BLaER1 treated with 17β-estradiol and CSF1 and Interleukin-3, amounts not matched to agents 10 nM and 100 nM (cell line): ENCODE data around the gene GRK4.
"Not testable (repeated sequence)": the region's sequence is repeated elsewhere in the genome, so short reads cannot be mapped to it uniquely, and the experiment has no call there.

Experiments
- H3K27ac ChIP-seq, 11 experiments: shearing (Covaris generic); formaldehyde crosslinking; 2 replicates each; pipeline ENCODE4 v1.8.1; 2022
- H3K27me3 ChIP-seq, 11 experiments: shearing (Covaris generic); formaldehyde crosslinking; 2 replicates each; pipeline ENCODE4 v1.8.1; 2022
- H3K36me3 ChIP-seq, 11 experiments: shearing (Covaris generic); formaldehyde crosslinking; 2 replicates each; pipeline ENCODE4 v1.8.1; 2022
- H3K4me1 ChIP-seq, 10 experiments: shearing (Covaris generic); formaldehyde crosslinking; 2 replicates each; pipeline ENCODE4 v1.8.1; 2022
- H3K4me2 ChIP-seq, 11 experiments: shearing (Covaris generic); formaldehyde crosslinking; 2 replicates each; pipeline ENCODE4 v1.8.1; 2022
- H3K4me3 ChIP-seq, 10 experiments: shearing (Covaris generic); formaldehyde crosslinking; 2 replicates each; pipeline ENCODE4 v1.8.1; 2022
- H3K9ac ChIP-seq, 11 experiments: shearing (Covaris generic); formaldehyde crosslinking; 2 replicates each; pipeline ENCODE4 v1.8.1; 2022
- H3K9me3 ChIP-seq, 11 experiments: shearing (Covaris generic); formaldehyde crosslinking; replicated peaks in 1 of 11; 2 replicates each; pipeline ENCODE4 v1.8.1; 2022
- H4K20me1 ChIP-seq, 11 experiments: shearing (Covaris generic); formaldehyde crosslinking; 2 replicates each; pipeline ENCODE4 v1.8.1; 2022
- Cebpa-rat ChIP-seq, 11 experiments: shearing (Covaris generic); IDR thresholded peaks; 2 replicates each; pipeline ENCODE4 v1.8.1; 2022

The GRK4 gene

GRCh38 chr4:2937146-2937857 lies 26.1 kb upstream of the GRK4 start:
- Histone ChIP-seq H3K9ac (peak overlapping the region in 9 of 11 experiments; percentile 11 to 95 (median 88); a peak in 10 of 22 replicates), H3K4me3 (no peak overlapping the region)

GRCh38 chr4:2937986-2938385 lies 25.4 kb upstream of the GRK4 start:
- H3K4me1 ChIP-seq: peaks cover 36 to 66% (median 46%) of the 10 kb centered on the region in 10 experiments
- H3K9me3 ChIP-seq: no peaks in the 10 kb centered on the region
- H3K36me3 ChIP-seq: peaks cover 57 to 69% (median 62%) of the 10 kb centered on the region in 11 experiments
- H3K27me3 ChIP-seq: no peaks in the 10 kb centered on the region
- H3K27ac ChIP-seq: no peak overlapping the region
- peak overlapping the region in 4 of 11 experiments; percentile 11 to 95 (median 93); a peak in 2 of 22 replicates for H3K9ac ChIP-seq
- no peak overlapping the region for H3K4me3 ChIP-seq
- TF ChIP-seq Cebpa-rat (IDR thresholded peaks at IDR 0.05): no peak
- H3K4me2 ChIP-seq: peak overlapping the region in 9 of 11 experiments; percentile 4 to 99 (median 96); a peak in 15 of 22 replicates
- H4K20me1 ChIP-seq: peaks cover 14 to 91% (median 81%) of the 10 kb centered on the region in 11 experiments; a peak in 21 of 22 replicates

More at GRCh38 chr4:2937146-2937857, 26.1 kb upstream of the GRK4 start:
- Histone ChIP-seq H3K27me3 (no peaks in the 10 kb centered on the region), H4K20me1 (peaks cover 14 to 91% (median 75%) of the 10 kb centered on the region in 11 experiments; a peak in 21 of 22 replicates), H3K4me1 (peaks cover 39 to 66% (median 50%) of the 10 kb centered on the region in 10 experiments), H3K36me3 (peaks cover 51 to 62% (median 55%) of the 10 kb centered on the region in 11 experiments), H3K27ac (peak overlapping the region in 1 of 11 experiments; percentile 14; a peak in 1 of 22 replicates), H3K9me3 (no peaks in the 10 kb centered on the region), H3K4me2 (peak overlapping the region; percentile 88 to 99 (median 96))
- no peak for TF ChIP-seq Cebpa-rat (IDR thresholded peaks at IDR 0.05)

GRCh38 chr4:2938411-2938810 lies 25.0 kb upstream of the GRK4 start:
- not testable (repeated sequence) for H3K9me3 ChIP-seq, H3K27ac ChIP-seq, H3K4me3 ChIP-seq, H3K27me3 ChIP-seq
- H4K20me1 ChIP-seq: peaks cover 14 to 91% (median 84%) of the 10 kb centered on the region in 11 experiments; a peak in 21 of 22 replicates
- peaks cover 36 to 66% (median 45%) of the 10 kb centered on the region in 10 experiments for H3K4me1 ChIP-seq
- 0 out of 22 replicates have a peak overlapping the region, but pooled peaks of 1 of the 11 experiments have one; percentile 18 for H3K9ac ChIP-seq
- H3K4me2 ChIP-seq: 0 out of 22 replicates have a peak overlapping the region, but pooled peaks of 3 of the 11 experiments have one; percentile 4 to 99 (median 19)
- peaks cover 62 to 73% (median 66%) of the 10 kb centered on the region in 11 experiments for H3K36me3 ChIP-seq

- Histone ChIP-seq H4K20me1 (peaks cover 14 to 91% (median 87%) of the 10 kb centered on the region in 11 experiments; a peak in 21 of 22 replicates), H3K9ac (peak overlapping the region in 5 of 11 experiments; percentile 0 to 21 (median 14); a peak in 4 of 22 replicates), H3K36me3 (peaks cover 67 to 78% (median 71%) of the 10 kb centered on the region in 11 experiments), H3K4me2 (0 out of 22 replicates have a peak overlapping the region, but pooled peaks of 1 of the 11 experiments have one; percentile 19), H3K4me1 (peaks cover 31 to 64% (median 41%) of the 10 kb centered on the region in 10 experiments), H3K27me3 (no peaks in the 10 kb centered on the region), H3K4me3 (no peak overlapping the region), H3K9me3 (no peaks in the 10 kb centered on the region), H3K27ac (no peak overlapping the region)
- no peak for TF ChIP-seq Cebpa-rat (IDR thresholded peaks at IDR 0.05)
Measured at GRCh38 chr4:2938906-2939305, 24.5 kb upstream of the GRK4 start.

- H3K4me2 ChIP-seq: no peak overlapping the region
- no peak overlapping the region for H3K4me3 ChIP-seq
- no peaks in the 10 kb centered on the region for H3K27me3 ChIP-seq
- no peak for TF ChIP-seq Cebpa-rat (IDR thresholded peaks at IDR 0.05)
- peaks cover 30 to 64% (median 40%) of the 10 kb centered on the region in 10 experiments for H3K4me1 ChIP-seq
- no peak overlapping the region for H3K27ac ChIP-seq
- peak overlapping the region in 2 of 11 experiments; percentile 7 to 37; a peak in 5 of 22 replicates for H3K9ac ChIP-seq
- H4K20me1 ChIP-seq: peaks cover 14 to 98% (median 94%) of the 10 kb centered on the region in 11 experiments; a peak in 21 of 22 replicates
- H3K9me3 ChIP-seq: no peaks in the 10 kb centered on the region
- H3K36me3 ChIP-seq: peaks cover 73 to 85% (median 78%) of the 10 kb centered on the region in 11 experiments
Measured at GRCh38 chr4:2939383-2940243, 23.8 kb upstream of the GRK4 start.

- Histone ChIP-seq H3K27me3 (no peaks in the 10 kb centered on the region), H3K4me3 (no peak overlapping the region), H4K20me1 (peaks cover 14 to 100% (median 96%) of the 10 kb centered on the region in 11 experiments; a peak in 21 of 22 replicates), H3K27ac (no peak overlapping the region), H3K36me3 (peaks cover 82 to 94% (median 87%) of the 10 kb centered on the region in 11 experiments), H3K4me2 (no peak overlapping the region), H3K9me3 (no peaks in the 10 kb centered on the region), H3K9ac (no peak overlapping the region), H3K4me1 (peaks cover 26 to 62% (median 36%) of the 10 kb centered on the region in 10 experiments)
- no peak for TF ChIP-seq Cebpa-rat (IDR thresholded peaks at IDR 0.05)
Measured at GRCh38 chr4:2940267-2941137, 22.9 kb upstream of the GRK4 start.

- Histone ChIP-seq H3K27me3 (no peaks in the 10 kb centered on the region), H3K9me3 (no peaks in the 10 kb centered on the region), H3K4me1 (peaks cover 17 to 53% (median 28%) of the 10 kb centered on the region in 10 experiments), H4K20me1 (peaks cover 12 to 100% (median 96%) of the 10 kb centered on the region in 11 experiments; a peak in 21 of 22 replicates), H3K27ac (peak overlapping the region in 1 of 11 experiments; percentile 37; a peak in 2 of 22 replicates), H3K36me3 (peaks cover 91 to 100% (median 96%) of the 10 kb centered on the region in 11 experiments), H3K4me3 (no peak overlapping the region), H3K4me2 (no peak overlapping the region), H3K9ac (peak overlapping the region in 2 of 11 experiments; percentile 4 to 41; a peak in 1 of 22 replicates)
- TF ChIP-seq Cebpa-rat (IDR thresholded peaks at IDR 0.05): no peak
Measured at GRCh38 chr4:2941138-2942036, 22.0 kb upstream of the GRK4 start.
